ENCODE measurements around the gene PCDH15.

The PCDH15 gene

GRCh38 chr10:54800741-54801421 lies at the start of gene PCDH15:
PCDH15 (minus strand) TSS chr10:54801231; CDS start chr10:54664262, 136,969 bp downstream.
- TF ChIP-seq GATA3 (IDR thresholded peaks at IDR 0.05; ENCODE audit: low read depth, low read length), result no peak
- no peak for TF ChIP-seq GATA2 (IDR thresholded peaks at IDR 0.05; ENCODE audit: low read depth, low read length)

GRCh38 chr10:54843932-54844331 lies 42.9 kb upstream of the PCDH15 start:
- no peak for TF ChIP-seq GATA3 (IDR thresholded peaks at IDR 0.05; ENCODE audit: low read depth, low read length)
- no peak for TF ChIP-seq GATA2 (IDR thresholded peaks at IDR 0.05; ENCODE audit: low read depth, low read length)

- TF ChIP-seq GATA2 (IDR thresholded peaks at IDR 0.05; ENCODE audit: low read depth, low read length), result no peak
- TF ChIP-seq GATA3 (IDR thresholded peaks at IDR 0.05; ENCODE audit: low read depth, low read length), result no peak
Observed at GRCh38 chr10:54843085-54843646, 42.1 kb upstream of the PCDH15 start.

DNA sequence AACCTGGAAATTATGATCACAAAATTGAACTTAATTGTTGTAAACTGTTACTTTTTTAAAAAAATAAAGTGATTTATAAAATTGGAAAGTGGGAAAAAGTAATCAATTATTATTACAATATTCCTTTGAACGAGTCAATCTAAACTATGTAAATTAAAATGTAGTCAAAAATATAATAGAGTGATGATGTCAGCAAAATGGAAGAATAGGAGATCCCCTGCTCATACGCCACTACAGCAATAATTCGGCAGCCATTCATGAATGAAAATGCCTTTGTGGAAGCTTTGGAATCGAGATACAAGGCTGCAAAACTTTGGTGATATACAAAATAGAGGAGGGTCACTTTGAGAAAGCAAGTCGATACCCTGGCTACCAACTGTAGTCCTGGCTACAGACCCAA lies 36.4 kb upstream of the PCDH15 start:
- TF ChIP-seq GATA2 (IDR thresholded peaks at IDR 0.05; ENCODE audit: low read depth, low read length) (no peak), GATA3 (IDR thresholded peaks at IDR 0.05; ENCODE audit: low read depth, low read length) (no peak)

GRCh38 chr10:54833029-54833428 lies 32.0 kb upstream of the PCDH15 start:
- TF ChIP-seq GATA3 (IDR thresholded peaks at IDR 0.05; ENCODE audit: low read depth, low read length), result no peak
- TF ChIP-seq GATA2 (IDR thresholded peaks at IDR 0.05; ENCODE audit: low read depth, low read length), result no peak

- TF ChIP-seq GATA2 (IDR thresholded peaks at IDR 0.05; ENCODE audit: low read depth, low read length) (no peak), GATA3 (IDR thresholded peaks at IDR 0.05; ENCODE audit: low read depth, low read length) (no peak)
Observed at GRCh38 chr10:54826994-54827560, 26.0 kb upstream of the PCDH15 start.

DNA sequence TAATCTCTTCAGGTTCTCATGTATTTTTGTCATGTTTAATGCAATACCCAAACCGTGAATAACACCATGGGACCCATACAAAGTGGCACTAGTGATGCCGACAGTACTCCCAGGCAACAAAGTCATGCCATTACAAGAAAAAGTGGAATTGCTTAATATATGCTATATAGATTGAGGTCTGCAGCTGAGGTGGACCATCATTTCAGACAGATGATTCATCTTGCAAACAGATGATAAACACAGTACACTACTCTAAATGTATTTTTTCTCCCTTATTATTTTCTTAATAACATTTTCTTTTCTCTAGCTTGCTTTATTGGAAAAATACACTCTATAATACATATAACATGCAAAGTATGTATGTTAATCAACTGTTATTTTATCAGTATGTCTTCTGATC lies 14.6 kb upstream of the PCDH15 start:
- TF ChIP-seq GATA2 (IDR thresholded peaks at IDR 0.05; ENCODE audit: low read depth, low read length) (no peak), GATA3 (IDR thresholded peaks at IDR 0.05; ENCODE audit: low read depth, low read length) (no peak)

DNA sequence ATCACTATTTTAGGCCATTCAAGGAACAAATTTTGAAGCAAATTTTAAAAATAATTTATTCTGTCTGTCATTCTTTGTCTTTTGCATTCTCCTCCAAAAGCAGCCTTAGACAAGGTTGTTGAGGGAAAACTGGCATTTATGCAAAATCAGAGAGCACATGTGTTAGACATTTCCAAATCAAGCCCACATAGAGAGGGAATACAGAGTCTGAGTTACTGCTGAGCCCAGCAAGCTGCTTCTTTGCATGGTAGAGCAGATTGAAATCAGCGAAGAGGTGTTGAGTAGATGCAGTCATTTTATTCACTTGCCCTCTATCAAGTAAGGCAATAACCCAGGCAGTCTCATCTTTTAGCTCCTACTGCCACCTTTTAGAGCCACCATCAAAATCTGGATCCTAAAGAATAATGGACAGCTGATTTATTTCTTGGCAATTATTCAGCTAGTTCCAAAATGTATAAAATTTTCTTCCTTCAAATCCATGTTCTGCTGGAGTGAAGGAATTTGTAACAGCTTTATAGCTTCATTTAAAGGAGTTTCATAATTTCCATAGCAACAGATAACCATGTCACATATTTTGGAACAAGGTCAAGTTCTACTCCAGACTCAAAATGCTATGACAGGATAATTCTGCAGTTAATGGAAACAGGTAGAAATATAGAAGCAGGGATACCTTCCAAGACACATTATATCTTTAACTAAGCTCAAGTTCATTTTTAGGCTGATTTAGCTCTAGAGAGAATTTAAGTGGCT lies 7.3 kb upstream of the PCDH15 start:
- TF ChIP-seq GATA3 (IDR thresholded peaks at IDR 0.05; ENCODE audit: low read depth, low read length) (no peak), GATA2 (IDR thresholded peaks at IDR 0.05; ENCODE audit: low read depth, low read length) (no peak)

DNA sequence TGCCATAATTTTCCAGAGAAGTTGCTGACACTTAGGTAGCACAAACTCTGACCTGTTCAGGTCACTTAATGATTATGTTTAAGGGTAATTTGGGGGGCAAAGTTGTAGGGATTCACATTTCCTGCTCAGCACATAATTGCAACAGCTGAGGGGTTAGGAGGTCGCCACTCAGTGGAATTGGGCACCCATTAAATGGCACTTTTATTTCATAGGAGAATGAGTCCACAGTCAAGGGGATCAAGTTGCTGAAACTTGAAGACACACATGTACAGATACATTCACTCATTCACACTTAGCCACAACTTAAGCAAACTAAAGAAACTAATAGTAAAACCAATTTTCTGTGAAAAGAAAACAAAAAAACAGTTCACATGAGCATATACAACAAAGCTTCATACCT lies 1.5 kb downstream of the PCDH15 start:
- TF ChIP-seq GATA3 (IDR thresholded peaks at IDR 0.05; ENCODE audit: low read depth, low read length) (no peak), GATA2 (IDR thresholded peaks at IDR 0.05; ENCODE audit: low read depth, low read length) (no peak)

GRCh38 chr10:54797636-54798321 lies 3.3 kb downstream of the PCDH15 start:
- TF ChIP-seq GATA2 (IDR thresholded peaks at IDR 0.05; ENCODE audit: low read depth, low read length) (no peak), GATA3 (IDR thresholded peaks at IDR 0.05; ENCODE audit: low read depth, low read length) (no peak)

DNA sequence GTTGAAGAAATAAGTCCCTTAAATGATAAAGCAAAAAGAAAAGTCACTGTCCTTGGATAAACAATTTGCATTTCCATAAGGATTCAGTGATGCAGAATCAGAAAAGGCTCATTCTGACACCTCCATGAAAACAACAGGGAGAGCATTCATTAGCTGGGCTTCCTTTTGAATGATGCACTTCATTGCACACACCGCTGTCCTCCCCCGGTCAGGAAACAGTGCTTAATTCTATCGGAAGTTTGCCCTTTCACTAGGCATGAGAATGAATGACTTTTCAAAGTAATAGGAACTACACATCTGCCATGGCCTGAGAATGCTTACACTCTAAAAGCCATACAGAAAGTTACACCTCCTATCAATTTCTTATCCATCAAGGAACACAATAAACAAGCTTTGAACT lies 4.2 kb downstream of the PCDH15 start:
- TF ChIP-seq GATA3 (IDR thresholded peaks at IDR 0.05; ENCODE audit: low read depth, low read length), result no peak
- TF ChIP-seq GATA2 (IDR thresholded peaks at IDR 0.05; ENCODE audit: low read depth, low read length), result no peak

GRCh38 chr10:54776622-54777021 lies 24.4 kb downstream of the PCDH15 start:
- TF ChIP-seq GATA2 (IDR thresholded peaks at IDR 0.05; ENCODE audit: low read depth, low read length) (no peak), GATA3 (IDR thresholded peaks at IDR 0.05; ENCODE audit: low read depth, low read length) (no peak)

DNA sequence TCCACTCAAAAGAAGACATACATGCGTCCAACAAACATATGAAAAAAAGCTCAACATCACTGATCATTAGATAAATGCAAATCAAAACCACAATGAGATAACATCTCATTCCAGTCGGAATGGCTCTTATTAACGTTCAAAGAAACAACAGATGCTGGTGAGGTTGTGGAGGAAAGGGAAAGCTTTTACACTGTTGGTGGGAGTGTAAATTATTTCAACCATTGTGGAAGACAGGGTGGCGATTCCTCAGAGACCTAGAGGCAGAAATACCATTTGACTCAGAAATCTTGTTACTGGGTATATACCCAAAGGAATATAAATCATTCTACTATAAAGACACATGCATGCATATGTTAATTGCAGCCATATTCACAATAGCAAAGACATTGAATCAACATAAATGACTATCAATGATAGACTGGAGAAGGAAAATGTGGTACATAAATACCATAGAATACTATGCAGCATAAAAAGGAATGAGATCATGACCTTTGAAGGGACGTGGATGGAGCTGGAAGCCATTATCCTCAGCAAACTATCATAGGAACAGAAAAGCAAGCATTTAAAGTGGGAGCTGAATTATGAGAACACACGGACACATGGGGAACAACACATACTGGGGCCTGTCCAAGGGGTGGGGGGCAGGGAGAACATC lies 28.4 kb downstream of the PCDH15 start:
- TF ChIP-seq GATA3 (IDR thresholded peaks at IDR 0.05; ENCODE audit: low read depth, low read length) (no peak; the same call in 1 of the 2 replicates), GATA2 (IDR thresholded peaks at IDR 0.05; ENCODE audit: low read depth, low read length) (no peak)
